A549 treated with CpdA at 1 μM for 4 hours (cell line): ENCODE measurements around the gene ZNF569. TPM values are rescaled to one million over a fixed set of nuclear protein-coding genes. Genes with fewer than 3 reads are reported as not detected.

Source experiments
- total RNA-seq: library from RNA; stranded (reverse); fragments of 200-300 nt; extraction: Qiagen RNA extraction; gene quantifications from 5 replicates; pipeline ENCODE4 v1.2.3, GENCODE V29; 2022; ENCODE audit warnings: low read depth

Gene ZNF569
- 4.1 to 6.2 TPM (median 4.8 TPM) in 5 replicates for total RNA-seq

GRCh38 chr19:37466798-37467607 lies at the start of gene ZNF569:
Gene ZNF569, minus strand, starts transcription at chr19:37467444. Its CDS starts 22,523 bp downstream, at chr19:37444921.

GRCh38 chr19:37506387-37507166 lies 39.3 kb upstream of the ZNF569 start, which contains the start of gene ZNF793:
Gene ZNF793, plus strand, starts transcription at chr19:37506939. Its CDS starts 16,501 bp downstream, at chr19:37523440.

DNA sequence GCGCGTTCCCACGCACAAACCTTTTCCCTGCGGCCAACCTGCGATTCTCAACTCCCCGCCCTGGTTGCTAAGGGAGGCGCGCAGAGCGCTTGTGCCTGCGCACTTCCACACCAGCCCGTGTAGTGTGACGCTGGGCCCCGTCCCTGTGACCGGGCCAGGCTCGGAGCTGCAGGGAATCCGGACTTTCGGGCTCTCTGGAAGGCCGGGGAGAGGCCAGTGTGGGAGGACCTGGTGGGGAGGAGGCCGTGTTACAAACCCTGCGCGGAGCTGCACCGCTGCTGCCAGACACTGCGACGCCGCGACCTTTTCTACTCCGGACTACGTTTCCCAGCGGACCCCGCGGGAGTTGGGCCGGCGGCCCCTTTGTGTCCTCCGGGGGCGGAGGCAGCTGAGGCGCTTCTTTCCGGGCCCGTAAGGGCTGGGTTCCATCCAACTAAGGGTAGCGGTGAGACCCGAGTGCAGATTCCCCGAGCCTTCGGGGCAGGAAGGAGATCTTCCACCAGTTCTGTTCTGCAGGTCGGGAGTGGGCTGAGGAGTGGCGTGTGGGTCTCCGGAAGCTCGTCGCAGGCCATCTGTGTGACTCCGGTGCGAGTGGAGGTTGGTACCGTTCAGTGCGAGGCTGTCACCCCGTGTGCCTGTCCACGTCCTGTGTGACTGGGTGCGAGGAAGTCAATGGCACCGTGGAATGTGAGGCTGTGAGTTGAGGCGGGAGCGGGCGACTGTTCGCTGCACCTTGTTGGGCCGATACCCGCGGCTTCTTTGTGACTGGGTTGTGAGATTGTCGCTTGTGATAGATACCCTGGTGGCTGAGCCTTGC lies 1.9 kb upstream of the ZNF569 start, which contains the start of gene ZNF570:
ZNF570 (plus strand) TSS at position 396 of the 817 bp plus-strand sequence. CDS start 999 bp downstream, outside the sequence.

DNA sequence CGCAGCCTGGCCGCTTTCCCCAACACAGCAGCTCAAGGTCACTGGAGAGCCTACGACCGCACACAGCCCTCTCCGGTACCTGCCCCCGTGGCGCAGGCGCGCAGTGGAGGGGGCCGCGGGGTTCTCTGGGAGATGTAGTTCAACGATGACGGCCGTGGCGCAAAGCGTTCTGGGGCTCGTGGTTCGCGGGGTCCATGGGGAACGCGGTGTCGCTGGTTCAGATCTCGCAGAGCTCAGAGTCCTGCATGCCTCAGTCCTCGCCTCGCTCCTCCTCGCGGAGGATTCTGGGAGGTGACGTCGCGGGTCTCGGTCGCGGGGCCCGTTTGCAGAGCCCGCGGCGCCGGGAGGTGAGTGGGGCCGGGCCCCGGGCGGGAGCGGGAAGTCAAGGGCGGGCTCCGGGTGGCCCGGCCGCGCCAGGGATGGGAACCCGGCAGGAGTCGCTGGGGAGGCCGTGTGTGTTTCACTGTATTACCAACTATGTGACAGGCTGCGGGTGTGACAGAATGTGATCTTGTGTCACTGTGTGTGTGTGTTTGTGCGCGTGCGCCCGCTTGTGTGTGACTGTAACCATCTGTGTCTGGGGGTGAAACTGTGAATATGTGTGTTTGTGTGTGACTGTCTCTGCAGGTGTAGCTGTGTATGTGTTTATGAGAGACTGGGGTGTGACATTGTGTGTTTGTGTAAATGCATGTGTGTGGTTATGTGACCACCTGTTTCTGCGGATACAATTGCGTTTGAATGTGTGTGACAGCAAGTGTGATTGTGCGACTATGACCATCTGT lies 96.2 kb downstream of the ZNF569 start, which contains the start of gene ZNF527:
ZNF527 (plus strand) TSS at position 220 of the 782 bp plus-strand sequence. CDS start 3,100 bp downstream, outside the sequence.

Other genes with a start within 250 kb of the ZNF569 start
- 6.3 to 7.7 TPM (median 6.9 TPM) in 5 replicates for gene ZNF383, start 249.2 kb downstream of the ZNF569 start, total RNA-seq
- 3.0 to 5.0 TPM (median 3.2 TPM) in 5 replicates for gene ZNF527, start 96.3 kb downstream of the ZNF569 start, total RNA-seq
- 2.6 to 4.5 TPM (median 3.2 TPM) in 5 replicates for gene ZNF570, start 1.9 kb upstream of the ZNF569 start, total RNA-seq
- gene ZNF793, start 39.5 kb upstream of the ZNF569 start, total RNA-seq = 0.07 to 0.25 TPM (median 0.12 TPM) in 4 of 5 replicates, not detected in the other
- 0.70 to 1.3 TPM (median 0.99 TPM) in 5 replicates for gene ZNF571, start 127.3 kb upstream of the ZNF569 start, total RNA-seq
- 0.14 to 0.22 TPM in 2 of 5 replicates, not detected in the others for gene ZNF540, start 127.4 kb upstream of the ZNF569 start, total RNA-seq
- 5.2 to 11.5 TPM (median 6.0 TPM) in 5 replicates for gene ZFP30, start 188.0 kb upstream of the ZNF569 start, total RNA-seq